Uterus (tissue), 2 donors: Measurements from ENCODE around the gene SLC39A10.

Source experiments
- CTCF ChIP-seq, 4 experiments: fragments of 200-600 bp in 2 of 4; fragments of 450-650 bp in 2 of 4; sonication (generic) in 2 of 4; IDR thresholded peaks; one replicate each; pipeline ENCODE4 v1.5.1; 2016 to 2019; ENCODE audit warnings: antibody characterized with exemption in 4 of 4, mild to moderate bottlenecking in 2 of 4, moderate library complexity in 1 of 4
- POLR2A ChIP-seq, 2 donors: fragments of 450-650 bp; IDR thresholded peaks; one replicate each; pipeline ENCODE4 v1.6.1; 2016; ENCODE audit warnings: antibody characterized with exemption in 2 of 2, mild to moderate bottlenecking in 1 of 2, moderate library complexity in 1 of 2

GRCh38 chr2:195730912-195731311, 73.9 kb downstream of the SLC39A10 start:
- TF ChIP-seq CTCF (IDR thresholded peaks at IDR 0.05), result no peak
- no peak for TF ChIP-seq POLR2A (IDR thresholded peaks at IDR 0.05)
